Activated naive CD8-positive, alpha-beta T cell treated with anti-CD3 and anti-CD28 coated beads, Interleukin-2, amount 50 U/mL, for 16 hours (primary cell): ENCODE data around the gene OTOGL.
"Not testable (repeated sequence)": the region's sequence is repeated elsewhere in the genome, so short reads cannot be mapped to it uniquely, and the experiment has no call there.

Source experiments
- DNase-seq: peaks from one replicate; pipeline ENCODE4 v3.0.0-alpha.2; 2020; ENCODE audit warnings: low read depth, low spot score

Gene OTOGL

DNA sequence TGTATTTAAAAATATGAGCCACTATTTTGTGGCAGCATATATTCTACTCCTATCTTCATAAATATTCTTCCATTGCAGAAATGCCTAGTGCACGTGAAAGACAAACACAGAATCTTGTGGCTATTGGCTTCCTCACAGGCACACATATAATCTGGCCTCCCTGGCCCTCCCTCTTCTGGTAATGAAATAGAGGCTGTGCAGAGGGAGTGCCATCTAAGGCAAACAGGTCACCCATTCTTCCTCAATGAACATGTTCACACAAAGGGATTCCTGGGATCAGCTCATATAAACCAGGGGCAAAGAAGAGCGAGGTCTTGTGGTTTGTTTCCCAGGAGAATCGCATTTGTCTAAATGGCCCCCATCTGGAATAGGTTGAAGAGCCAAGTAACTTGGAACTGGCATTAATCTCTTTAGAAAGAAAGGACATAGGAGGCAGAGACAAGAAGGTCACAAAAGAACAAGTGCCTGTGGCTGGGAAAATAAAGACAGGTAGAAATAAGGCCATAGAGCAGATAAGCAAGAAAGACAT lies 173.1 kb downstream of the OTOGL start:
- DNase-seq: no peak

DNA sequence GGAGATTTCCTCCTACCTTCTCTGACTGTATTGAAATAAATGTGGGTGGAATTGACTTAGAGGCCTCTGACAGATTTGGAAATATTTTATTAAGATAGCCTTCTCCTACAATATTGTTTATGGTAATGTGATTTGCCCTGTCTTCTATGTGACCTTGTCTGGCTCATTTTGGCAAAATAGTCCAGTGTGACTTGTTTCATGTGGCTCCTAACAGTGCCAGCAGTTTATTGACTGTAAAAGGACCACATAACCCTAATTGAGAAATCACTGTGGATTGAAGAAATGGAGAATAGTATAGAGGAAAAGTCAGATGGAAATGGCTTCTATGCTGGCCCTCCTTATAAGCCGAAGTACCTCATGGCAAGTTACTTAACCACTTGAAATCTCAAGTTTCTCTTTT lies 173.8 kb downstream of the OTOGL start:
- no peak for DNase-seq

DNA sequence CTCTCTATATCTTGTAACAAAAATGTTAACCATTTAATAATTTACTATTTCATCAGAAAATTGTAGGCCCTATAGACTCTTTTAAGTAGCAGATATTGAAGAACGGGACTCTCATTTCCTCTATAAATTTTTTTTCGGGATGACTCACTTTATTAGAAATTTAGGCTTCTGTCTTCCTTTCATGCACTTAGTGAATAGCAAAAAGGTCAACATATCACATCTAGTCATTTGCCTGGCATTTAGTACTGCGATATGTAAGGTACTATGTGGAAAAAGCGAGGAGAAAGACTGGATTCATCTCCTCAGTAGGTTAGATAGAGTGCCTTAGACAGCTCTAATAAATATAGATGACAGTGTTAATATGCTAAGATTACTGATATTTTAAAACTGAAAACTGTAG lies 178.4 kb downstream of the OTOGL start:
- DNase-seq: no peak

DNA sequence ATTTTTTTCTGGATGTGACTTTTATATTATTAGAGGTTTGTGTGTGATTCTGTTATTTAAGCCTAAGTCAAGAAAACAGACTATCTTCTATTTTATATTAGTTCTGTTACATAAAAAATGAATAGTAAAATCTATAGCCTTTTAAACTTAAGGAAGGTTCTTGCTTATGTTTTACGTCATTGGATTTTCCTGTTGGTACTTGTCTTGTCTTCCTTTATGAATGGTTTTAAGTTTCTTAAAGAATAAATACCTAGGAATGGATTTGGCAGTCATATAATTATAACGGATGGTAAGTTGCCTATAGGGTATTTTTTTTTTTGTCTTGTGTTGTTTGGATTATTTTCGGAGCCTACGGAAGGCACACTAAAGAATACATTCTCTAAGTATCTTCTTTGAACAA lies 182.9 kb downstream of the OTOGL start:
- no peak for DNase-seq

DNA sequence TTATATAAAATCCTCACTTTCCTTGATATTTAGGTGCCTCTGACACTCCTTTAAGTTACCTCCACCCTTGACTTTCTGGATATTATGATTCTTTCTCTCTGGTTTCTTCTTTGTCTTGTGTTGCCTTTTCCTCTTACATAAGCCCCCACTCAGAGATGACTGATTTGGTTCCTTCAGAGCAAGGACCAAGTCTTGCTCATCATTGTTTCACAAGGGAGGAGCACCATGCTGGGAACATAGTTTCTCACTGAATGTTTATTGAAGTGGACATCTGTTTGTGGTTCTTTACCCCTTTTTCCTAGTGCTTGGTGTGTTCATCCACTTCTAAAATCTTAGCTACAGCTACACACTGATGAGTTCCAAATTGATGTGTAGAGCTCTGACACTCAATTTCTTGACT lies 183.4 kb downstream of the OTOGL start:
- DNase-seq: no peak

DNA sequence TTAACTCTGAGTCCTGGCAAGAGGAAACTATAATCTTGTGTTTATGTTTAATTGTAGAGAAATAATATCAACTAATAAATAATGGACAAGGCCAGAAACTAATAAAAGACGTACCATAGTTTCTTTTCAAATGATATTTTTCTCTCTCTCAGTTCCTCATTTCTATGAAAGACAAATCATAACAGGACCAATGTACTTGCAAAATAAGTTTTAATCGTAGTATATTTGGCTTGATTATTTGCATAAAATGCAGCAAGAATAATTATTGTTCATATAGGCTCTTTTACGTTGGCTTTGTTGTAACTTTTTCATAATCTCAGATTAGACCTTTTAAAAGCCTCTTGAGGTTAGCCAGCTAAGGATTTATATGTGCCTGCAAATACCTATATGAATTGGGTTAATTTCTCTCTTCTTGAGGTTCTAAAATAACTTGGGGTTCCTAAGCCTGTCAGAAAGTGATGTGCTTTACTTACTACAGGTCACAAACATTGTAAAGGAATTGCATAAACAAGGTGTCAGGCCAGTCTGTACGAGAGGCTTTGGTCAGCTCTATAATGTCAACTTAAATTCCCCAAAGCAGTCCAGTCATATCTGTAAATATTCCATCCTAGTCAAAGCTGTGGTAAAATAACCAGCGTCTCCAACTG lies 191.9 kb downstream of the OTOGL start:
- no peak for DNase-seq

DNA sequence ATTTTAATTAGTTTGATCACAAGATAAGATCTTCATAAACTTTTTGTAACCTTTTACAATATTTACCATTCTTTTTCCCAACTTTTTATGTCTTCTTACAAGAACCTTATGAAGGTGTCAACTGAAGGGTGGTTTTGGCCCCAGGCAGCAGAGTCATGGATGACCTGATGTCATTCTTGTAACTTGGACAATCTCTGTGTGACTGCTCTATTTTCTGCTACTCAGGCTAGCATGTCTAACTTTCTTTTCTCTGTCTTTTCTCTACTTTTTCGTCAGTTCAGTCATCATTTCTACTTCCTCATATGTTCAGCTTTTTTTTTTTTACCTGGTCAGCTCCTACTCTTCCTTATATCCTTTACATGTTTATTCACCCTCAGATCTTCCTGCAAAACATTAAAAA lies 194.0 kb downstream of the OTOGL start:
- DNase-seq: no peak

DNA sequence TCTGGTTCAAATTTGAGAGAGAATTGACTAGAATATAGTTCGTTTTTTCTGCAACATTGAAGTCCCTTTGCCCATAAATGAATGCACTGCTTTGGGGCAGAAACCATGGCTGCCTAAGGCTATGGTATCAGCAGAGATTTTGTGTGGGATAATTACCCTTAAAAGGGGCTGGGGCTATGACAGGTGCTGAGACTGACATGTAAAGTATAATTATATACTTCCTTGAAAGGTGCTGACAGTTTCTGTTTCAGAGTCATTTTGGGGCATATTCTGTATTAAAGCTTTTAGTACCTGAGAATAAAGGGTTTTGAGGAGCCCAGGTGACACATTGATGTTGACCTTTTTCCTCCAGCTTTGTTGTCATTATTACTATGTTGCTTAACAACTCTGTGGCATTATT lies 194.4 kb downstream of the OTOGL start:
- no peak for DNase-seq

DNA sequence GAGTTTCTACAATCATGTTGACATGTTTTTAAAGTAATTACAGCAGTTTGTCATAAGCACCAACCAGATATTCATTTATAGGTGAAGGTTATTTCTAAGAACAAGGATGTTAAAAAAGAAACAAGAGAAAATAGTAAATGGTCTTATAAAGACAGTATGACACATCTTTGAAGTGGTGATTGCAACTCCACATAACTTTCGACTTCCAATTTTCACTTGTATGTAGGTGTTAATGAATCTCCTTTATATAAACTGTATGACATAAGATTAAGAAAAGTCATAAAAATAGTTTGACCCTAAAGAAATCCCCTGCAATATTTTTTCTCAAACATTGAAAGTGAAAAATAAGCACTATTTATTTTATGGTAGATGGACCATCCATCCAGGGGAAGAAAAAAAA lies 199.9 kb downstream of the OTOGL start:
- no peak for DNase-seq

DNA sequence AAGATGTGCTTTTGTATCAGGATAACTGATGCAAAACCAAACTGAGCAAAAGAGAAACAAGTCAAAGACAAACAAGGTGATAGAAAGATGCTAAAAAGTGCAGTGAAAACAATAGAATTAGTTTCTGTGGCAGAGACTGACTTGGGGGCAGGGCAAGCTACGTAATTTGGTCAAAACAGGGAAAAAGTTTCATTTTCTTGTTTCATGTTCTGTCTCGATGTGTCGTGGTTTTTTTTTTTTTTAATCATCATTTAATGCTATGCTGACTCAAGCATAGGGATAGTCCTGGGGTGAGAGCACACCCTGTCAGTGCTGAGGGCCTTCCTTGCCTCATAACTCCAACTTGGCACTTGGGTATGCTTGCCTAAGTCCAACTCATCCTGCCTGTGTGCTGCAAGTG lies 200.6 kb downstream of the OTOGL start:
- no peak for DNase-seq

DNA sequence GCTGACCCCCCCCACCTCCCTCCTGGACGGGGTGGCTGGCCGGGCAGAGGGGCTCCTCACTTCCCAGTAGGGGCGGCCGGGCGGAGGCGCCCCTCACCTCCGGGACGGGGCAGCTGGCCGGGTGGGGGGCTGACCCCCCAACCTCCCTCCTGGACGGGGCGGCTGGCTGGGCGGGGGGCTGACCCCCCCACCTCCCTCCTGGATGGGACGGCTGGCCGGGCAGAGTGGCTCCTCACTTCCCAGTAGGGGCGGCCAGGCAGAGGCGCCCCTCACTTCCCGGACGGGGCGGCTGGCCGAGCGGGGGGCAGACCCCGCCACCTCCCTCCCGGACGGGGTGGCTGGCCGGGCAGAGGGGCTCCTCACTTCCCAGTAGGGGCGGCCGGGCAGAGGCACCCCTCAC lies 208.1 kb downstream of the OTOGL start:
- not testable (repeated sequence) for DNase-seq

DNA sequence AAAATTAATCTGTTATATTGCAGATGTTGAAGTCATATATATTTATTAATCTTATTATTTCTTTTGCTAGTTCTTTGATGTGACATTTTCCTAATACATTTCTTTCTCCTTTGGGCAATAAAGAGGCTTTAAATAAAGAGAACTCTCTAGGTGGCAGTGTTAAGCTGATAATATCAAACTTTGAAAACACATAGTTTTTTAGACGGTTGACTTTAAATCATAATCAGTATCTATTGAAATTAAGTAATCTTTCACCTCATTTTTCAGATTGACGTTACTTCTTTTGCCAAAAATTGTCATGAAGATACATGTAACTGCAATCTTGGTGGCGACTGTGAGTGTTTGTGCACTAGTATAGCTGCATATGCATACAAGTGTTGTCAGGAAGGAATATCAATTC lies 213.9 kb downstream of the OTOGL start:
- DNase-seq: no peak

DNA sequence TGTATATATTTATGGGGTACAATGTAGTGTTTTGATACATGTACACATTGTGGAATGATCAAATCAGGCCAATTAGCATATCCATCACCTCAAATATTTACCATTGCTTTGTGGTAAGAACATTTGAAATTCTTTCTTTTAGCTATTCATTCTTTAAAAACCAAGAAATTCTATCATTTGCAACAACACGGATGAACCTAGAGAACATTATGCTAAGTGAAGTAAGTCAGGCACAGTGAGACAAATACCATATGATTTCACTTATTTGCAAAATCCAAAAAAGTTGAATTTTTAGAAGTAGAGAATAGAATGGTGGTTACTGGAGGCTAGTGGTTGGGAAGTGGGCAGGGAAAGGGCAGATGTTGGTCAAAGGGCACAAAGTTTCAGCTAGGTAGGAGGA lies 215.4 kb downstream of the OTOGL start:
- DNase-seq: no peak

DNA sequence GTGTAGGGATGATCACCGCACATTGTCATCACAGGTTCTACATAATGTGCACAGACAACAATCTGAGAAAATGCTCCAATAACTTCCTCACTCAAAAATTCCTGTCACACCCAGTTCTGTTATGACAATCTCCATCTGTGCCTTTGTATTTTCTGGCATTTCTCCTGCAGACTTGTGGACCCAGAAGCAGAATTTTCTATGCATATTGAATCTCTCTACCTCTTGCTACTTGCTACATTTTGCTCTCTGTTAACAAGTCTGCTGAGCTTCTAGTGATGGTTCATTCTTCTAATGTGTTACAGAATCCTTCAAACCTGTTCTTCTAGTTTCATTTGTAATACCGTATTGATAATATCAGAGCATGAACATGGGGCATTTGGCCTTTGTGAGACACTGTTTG lies 216.9 kb downstream of the OTOGL start:
- DNase-seq: no peak

DNA sequence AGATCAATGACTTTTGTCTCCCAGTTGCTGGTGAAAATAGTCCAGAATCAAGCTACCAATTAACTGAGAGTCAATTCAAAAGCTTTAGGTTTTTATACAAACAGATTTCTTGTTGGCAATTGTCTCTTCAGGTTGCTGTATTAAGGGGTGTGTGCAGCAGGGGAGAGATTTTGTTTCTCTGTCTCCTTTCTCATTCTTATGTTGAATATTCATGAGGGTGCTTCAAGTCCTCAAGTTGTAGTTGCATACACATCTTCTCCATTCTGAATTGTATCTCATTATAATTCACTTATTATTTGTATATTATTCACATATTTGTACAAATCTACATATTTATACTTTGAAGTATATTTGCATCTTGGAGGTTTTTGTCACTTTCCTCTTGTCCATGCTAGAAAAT lies 218.0 kb downstream of the OTOGL start:
- no peak for DNase-seq

DNA sequence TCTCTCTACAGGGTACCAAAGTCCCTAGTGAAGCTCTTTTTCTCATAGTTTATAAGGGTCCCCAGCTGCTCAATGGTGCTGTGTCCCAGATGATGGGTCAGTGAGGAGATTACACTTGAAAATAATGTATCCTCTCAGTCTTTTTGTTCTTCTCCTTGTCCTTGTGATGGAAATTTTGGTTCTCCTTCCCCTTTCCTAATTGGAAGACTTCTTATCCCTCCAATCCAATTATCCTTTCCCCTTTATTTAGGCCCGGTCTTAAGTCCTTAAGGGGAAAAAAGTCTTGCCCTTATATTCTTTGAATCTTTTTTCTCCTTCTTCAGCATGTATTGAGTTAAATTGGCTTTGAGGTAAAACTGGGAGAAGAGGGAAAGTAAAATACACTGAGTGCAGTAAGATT lies 218.6 kb downstream of the OTOGL start:
- DNase-seq: no peak

DNA sequence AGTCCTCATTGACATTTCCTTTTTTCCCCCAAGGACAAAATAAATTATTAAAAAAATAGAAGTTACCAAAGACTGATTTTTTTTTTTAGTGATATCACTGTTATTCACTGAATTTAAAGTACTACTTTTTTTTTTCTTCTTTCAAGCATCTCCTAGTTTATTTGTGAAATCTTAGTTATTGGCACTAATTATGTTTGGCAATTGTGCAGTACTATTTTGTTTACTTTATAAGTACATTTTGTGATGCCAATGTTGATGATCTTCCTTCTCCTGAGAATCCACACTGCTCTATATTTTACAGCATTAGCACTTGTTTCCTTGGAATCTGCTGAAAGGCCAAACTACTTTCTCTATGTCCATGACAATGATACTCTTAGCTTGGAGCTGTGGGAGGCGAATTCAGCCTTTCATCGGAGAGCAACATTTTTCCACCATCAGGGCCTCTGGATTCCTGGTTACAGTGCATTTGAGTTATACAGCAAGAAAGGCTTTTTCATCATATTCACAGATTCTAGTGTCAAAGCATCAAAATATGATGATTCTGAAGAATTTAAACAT lies 220.9 kb downstream of the OTOGL start:
- DNase-seq: no peak

DNA sequence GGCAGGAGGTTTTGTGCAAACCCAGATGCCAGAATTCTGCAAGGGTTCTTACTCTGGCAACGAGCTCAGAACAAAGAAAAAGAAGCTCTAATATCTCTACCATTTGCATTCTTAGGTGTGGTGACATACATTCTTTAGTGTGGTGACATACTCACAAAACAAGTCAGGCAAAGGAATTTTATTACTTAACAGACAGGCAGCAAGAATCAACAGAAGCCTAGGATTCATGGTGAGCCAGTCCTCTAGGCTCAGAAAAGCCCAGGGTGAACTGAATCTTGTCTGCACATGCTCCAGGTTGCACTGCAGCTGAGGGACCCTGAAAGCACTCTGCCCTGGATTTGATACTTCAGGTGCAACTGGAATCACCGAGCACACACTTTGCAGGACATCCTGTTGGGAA lies 222.3 kb downstream of the OTOGL start:
- DNase-seq: no peak

DNA sequence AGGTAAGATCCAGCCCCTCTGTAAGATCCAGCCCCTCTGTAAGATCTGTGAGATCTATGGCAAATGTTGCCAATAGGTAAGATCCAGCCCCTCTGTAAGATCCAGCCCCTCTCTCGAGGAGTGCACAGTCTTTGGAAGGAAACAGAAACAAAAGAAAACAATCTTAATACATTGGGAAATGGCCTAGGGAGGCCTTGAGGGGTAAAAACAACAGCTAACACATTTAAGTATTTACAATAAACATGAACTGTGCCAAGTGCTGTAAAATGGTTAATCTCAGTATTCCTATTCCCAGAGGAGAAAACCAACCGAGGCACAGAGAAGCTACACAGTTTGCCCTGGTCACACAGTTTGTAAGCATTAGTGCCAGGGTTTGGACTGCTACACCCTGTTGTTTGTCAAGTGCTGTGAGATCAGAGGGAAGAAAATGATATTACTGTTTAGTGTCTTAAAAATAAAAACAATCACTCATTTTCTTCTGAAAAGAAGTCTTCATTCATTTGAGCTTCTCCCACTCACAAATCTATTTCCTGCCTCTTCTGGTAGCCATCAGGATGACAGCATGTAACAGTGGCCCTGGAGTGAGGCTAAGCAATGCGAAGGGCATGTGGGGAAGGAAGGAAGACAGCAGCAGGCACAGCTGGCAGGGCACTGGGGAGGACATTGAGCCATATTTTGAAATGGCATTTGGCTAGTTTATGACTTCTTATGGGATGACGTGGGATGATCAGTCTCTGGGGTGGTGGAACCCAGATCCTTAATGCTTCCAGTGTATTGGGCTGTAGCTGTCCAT lies 226.0 kb downstream of the OTOGL start:
- DNase-seq: no peak

DNA sequence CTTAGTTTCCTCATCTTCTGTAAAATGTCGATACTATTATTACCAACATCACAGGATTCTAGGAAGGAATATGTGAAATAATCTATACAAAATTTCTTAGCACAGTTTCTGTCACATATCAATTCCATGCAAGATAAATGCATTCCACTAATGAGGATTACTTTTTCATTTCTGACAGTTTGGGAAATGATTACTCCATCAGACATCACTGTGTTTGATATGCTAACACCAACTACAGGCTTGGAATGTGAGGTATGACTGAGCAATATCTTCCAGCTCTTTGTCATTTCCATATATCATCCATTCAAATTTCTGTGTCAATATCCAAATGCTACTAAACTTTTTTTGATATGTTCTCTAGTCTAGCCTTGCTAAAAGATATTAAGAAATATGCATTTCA lies 233.5 kb downstream of the OTOGL start:
- DNase-seq: no peak

DNA sequence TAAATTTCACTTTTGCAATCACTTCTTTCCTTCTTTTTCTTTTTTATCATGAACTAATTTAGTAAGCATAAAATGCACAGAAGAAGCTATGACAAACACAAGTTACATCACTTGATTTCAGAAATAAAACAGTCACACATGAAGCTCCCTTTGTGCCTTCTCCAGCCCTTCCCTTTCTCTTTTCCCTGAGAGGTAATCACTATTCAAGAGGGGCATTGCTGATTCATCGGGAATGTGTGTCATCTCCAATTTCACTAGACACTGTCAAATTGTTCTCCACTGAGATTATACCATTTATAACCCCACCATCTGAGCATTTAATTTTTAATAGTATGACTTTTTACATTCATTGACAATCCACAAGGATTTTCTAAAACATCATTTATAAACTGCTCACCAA lies 253.1 kb downstream of the OTOGL start:
- DNase-seq: no peak

DNA sequence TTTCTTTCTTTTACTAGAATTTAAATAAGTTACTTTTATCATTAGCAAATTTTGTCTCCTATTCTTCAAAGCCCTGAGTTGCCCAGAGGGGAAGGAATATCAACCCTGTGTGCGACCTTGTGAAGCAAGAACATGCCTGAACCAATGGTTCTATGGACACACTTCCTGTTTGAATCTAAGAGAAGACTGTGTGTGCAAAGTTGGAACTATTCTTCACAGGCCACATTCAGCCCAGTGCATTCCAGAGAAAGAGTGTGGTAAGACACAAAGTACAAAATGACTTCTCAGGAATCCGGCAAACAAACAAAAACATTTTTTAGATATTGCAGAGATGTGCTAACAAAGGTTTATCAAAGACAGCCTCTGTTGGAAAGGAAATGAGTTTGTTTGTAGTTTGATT lies 253.9 kb downstream of the OTOGL start:
- no peak for DNase-seq

DNA sequence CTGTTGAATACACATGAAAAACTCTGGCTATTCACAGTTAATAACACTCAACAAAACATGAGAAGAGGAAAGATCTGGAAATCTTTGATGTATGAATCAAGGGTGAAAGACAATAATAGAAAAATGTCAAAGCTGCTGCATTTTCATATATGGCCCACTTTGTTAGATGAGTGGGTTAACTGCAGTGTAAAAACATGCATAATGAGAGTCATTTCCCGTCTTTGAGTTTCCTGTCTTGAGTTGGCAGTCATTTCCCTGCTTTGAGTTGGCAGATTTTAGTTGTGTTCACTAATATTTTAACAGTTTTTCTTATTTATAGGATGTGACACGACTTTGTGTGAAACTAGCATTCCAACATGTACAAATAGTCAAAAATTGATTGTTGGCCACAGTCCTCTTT lies 256.8 kb downstream of the OTOGL start:
- no peak for DNase-seq
